ENCODE data around the gene RBBP8NL. TPM values are rescaled to one million over a fixed set of nuclear protein-coding genes. Genes with fewer than 3 reads are reported as not detected.

The RBBP8NL gene
- polyA plus RNA-seq, 3 donors = not detected

DNA sequence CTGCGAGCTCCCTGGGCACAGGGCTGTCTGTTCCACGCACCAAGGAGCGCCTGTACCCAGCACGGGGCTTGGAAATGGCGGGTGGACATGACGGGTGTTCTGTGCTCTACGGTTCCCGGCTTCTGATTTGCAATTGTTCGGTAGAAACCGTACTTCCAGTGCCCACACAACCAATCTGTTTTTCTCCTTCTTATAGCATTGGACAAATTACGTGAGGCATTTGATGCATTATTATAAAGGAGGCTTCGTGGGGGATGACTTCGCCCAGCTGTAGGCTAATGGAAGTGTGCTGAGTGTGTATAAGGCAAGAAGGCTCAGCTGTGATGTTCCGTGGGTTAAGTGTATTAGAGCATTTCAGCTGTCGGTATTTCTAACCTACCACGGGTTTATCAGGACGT lies 50.3 kb downstream of the RBBP8NL start:
- H3K27me3 ChIP-seq (ENCODE audit: control insufficient read depth in 2 of 2, insufficient read depth in 2 of 2, low read length in 2 of 2) = no peaks in the 10 kb centered on the region
- H3K4me2 ChIP-seq (replicated peaks; ENCODE audit: extremely low read depth, low read length, poor library complexity, severe bottlenecking) = no peak overlapping the region
- H3K36me3 ChIP-seq (replicated peaks in 1 of 2; ENCODE audit: control insufficient read depth in 1 of 2, insufficient read depth in 2 of 2, low read length in 2 of 2) = peaks cover 0 to 5% of the 10 kb centered on the region in 2 donors
- H3K4me3 ChIP-seq (replicated peaks in 1 of 3; ENCODE audit: low read depth in 2 of 3, low read length in 3 of 3) = no peak overlapping the region
- Mint-ChIP-seq H3K27ac (no peak overlapping the region), H3K4me3 (no peak overlapping the region), H3K36me3 (peaks cover 4 to 5% of the 10 kb centered on the region in 2 donors), H3K27me3 (ENCODE audit: low read depth in 3 of 3) (peaks cover 2 to 14% (median 5%) of the 10 kb centered on the region in 3 donors), H3K9me3 (peaks cover 0 to 6% (median 3%) of the 10 kb centered on the region in 7 donors), H3K4me1 (no peaks in the 10 kb centered on the region)
- no peaks in the 10 kb centered on the region for H3K4me1 ChIP-seq (ENCODE audit: control insufficient read depth in 1 of 2, insufficient read depth in 2 of 2, low read length in 2 of 2)
- H3K27ac ChIP-seq (ENCODE audit: low read depth in 1 of 2, low read length in 2 of 2) = no peak overlapping the region
- H4K20me1 ChIP-seq (ENCODE audit: insufficient read depth, low read length) = no peaks in the 10 kb centered on the region
- no peak overlapping the region for H3K9ac ChIP-seq (ENCODE audit: insufficient read depth, low read length, poor library complexity, severe bottlenecking)
- H3K79me2 ChIP-seq (ENCODE audit: insufficient read depth, low read length) = no peaks in the 10 kb centered on the region
- TF ChIP-seq, protein P1, sequence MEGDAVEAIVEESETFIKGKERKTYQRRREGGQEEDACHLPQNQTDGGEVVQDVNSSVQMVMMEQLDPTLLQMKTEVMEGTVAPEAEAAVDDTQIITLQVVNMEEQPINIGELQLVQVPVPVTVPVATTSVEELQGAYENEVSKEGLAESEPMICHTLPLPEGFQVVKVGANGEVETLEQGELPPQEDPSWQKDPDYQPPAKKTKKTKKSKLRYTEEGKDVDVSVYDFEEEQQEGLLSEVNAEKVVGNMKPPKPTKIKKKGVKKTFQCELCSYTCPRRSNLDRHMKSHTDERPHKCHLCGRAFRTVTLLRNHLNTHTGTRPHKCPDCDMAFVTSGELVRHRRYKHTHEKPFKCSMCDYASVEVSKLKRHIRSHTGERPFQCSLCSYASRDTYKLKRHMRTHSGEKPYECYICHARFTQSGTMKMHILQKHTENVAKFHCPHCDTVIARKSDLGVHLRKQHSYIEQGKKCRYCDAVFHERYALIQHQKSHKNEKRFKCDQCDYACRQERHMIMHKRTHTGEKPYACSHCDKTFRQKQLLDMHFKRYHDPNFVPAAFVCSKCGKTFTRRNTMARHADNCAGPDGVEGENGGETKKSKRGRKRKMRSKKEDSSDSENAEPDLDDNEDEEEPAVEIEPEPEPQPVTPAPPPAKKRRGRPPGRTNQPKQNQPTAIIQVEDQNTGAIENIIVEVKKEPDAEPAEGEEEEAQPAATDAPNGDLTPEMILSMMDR (IDR thresholded peaks at IDR 0.05) = no peak
- no peaks in the 10 kb centered on the region for H3K9me3 ChIP-seq (replicated peaks in 1 of 2; ENCODE audit: control insufficient read depth in 1 of 2, insufficient read depth in 1 of 2, low read length in 2 of 2)
- no peak overlapping the region for H2AFZ ChIP-seq (ENCODE audit: insufficient read depth, low read depth, low read length, poor library complexity, severe bottlenecking)
- no peak for DNase-seq
- WGBS (ENCODE audit: insufficient coverage) = 88% methylated on average over 8 of the region's 17 CpGs
- intact Hi-C loops (cut with micrococcal nuclease) = no loop called here

DNA sequence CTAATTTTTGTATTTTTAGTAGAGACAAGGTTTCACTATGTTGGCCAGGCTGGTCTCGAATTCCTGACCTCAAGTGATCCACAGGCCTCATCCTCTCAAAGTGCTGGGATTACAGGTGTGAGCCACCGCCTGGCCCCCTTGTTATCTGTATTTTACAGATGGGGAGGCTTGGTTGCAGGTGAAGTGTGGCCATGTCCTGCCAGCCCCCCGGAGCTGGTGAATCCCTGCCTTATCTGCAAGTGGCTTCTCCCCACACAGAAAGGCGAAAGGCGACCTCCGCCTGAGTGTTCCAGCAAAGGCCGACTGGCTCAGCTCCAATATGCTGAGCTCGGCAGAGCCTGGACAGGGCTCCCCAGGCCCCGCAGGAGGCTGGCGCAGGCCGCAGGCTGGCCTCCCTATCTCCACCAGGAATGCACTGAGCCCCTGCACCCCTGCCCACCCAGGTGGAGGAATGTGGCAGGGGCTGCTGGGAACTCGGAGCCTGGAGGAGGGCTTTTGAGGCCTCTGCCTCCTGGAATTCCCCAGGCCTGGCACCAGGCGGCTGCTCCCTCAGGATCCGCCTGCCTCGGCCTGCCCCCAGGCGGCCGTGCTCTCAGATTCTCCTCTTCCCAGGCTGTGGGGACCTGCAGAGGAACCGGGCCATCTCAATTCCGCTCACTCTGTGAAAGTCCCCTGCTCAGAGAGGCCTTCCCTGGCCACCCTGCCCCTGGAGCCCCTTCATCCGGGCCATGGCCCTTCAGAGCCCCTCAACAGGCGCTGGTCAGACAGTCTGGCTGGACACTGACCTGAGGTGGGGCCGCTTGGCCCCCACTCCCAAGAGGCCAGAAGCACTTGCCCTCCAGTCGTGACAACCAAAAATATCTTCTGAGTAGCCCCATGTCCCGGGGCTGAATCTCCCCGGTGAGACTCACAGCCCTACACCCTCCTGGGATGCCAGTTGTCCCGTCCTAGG lies 51.0 kb downstream of the RBBP8NL start:
- Histone ChIP-seq H3K9ac (ENCODE audit: insufficient read depth, low read length, poor library complexity, severe bottlenecking) (no peak overlapping the region), H3K27ac (ENCODE audit: low read depth in 1 of 2, low read length in 2 of 2) (no peak overlapping the region), H2AFZ (ENCODE audit: insufficient read depth, low read depth, low read length, poor library complexity, severe bottlenecking) (no peak overlapping the region), H3K4me3 (replicated peaks in 1 of 3; ENCODE audit: low read depth in 2 of 3, low read length in 3 of 3) (no peak overlapping the region), H3K9me3 (replicated peaks in 1 of 2; ENCODE audit: control insufficient read depth in 1 of 2, insufficient read depth in 1 of 2, low read length in 2 of 2) (no peaks in the 10 kb centered on the region), H3K79me2 (ENCODE audit: insufficient read depth, low read length) (no peaks in the 10 kb centered on the region), H3K27me3 (ENCODE audit: control insufficient read depth in 2 of 2, insufficient read depth in 2 of 2, low read length in 2 of 2) (no peaks in the 10 kb centered on the region), H4K20me1 (ENCODE audit: insufficient read depth, low read length) (no peaks in the 10 kb centered on the region), H3K4me2 (replicated peaks; ENCODE audit: extremely low read depth, low read length, poor library complexity, severe bottlenecking) (no peak overlapping the region), H3K36me3 (replicated peaks in 1 of 2; ENCODE audit: control insufficient read depth in 1 of 2, insufficient read depth in 2 of 2, low read length in 2 of 2) (no peaks in the 10 kb centered on the region), H3K4me1 (ENCODE audit: control insufficient read depth in 1 of 2, insufficient read depth in 2 of 2, low read length in 2 of 2) (no peaks in the 10 kb centered on the region)
- TF ChIP-seq, protein P1 (IDR thresholded peaks at IDR 0.05) = no peak
- DNase-seq = no peak
- H3K4me3 Mint-ChIP-seq = no peak overlapping the region
- WGBS (ENCODE audit: insufficient coverage) = 91% methylated on average over 23 of the region's 26 CpGs
- no peak overlapping the region for H3K27ac Mint-ChIP-seq
- peaks cover 2 to 14% (median 5%) of the 10 kb centered on the region in 3 donors for H3K27me3 Mint-ChIP-seq (ENCODE audit: low read depth in 3 of 3)
- H3K4me1 Mint-ChIP-seq = no peaks in the 10 kb centered on the region
- peaks cover 0 to 6% (median 2%) of the 10 kb centered on the region in 7 donors for H3K9me3 Mint-ChIP-seq
- H3K36me3 Mint-ChIP-seq = no peaks in the 10 kb centered on the region
- intact Hi-C loops (cut with micrococcal nuclease) = no loop called here
